ENCODE results near the gene CCDC196.
"Not testable (repeated sequence)": the region's sequence is repeated elsewhere in the genome, so short reads cannot be mapped to it uniquely, and the experiment has no call there.

The CCDC196 gene

GRCh38 chr14:66507181-66507721 is 21.1 kb downstream of the CCDC196 start:
- H3K36me3 ChIP-seq (ENCODE audit: insufficient read depth, low read length) = no peaks in the 10 kb centered on the region
- no peaks in the 10 kb centered on the region for H3K9me3 ChIP-seq (ENCODE audit: control insufficient read depth, insufficient read depth, low read length)
- peak overlapping the region; percentile 69 for H3K9ac ChIP-seq (ENCODE audit: low read depth, low read length)
- no peaks in the 10 kb centered on the region for H3K4me1 ChIP-seq (ENCODE audit: insufficient read depth, low read length)

- no peaks in the 10 kb centered on the region for H3K36me3 ChIP-seq (ENCODE audit: insufficient read depth, low read length)
- no peaks in the 10 kb centered on the region for H3K9me3 ChIP-seq (ENCODE audit: control insufficient read depth, insufficient read depth, low read length)
- H3K9ac ChIP-seq (ENCODE audit: low read depth, low read length) = peak within 1 kb of the TSS; percentile 69
- no peaks in the 10 kb centered on the region for H3K4me1 ChIP-seq (ENCODE audit: insufficient read depth, low read length)
Measured at GRCh38 chr14:66507722-66508546, 21.8 kb downstream of the CCDC196 start, which contains the start of gene GPHN. Gene GPHN, plus strand, starts transcription at chr14:66508147.

GRCh38 chr14:66508547-66508845 is 22.3 kb downstream of the CCDC196 start:
- Histone ChIP-seq H3K36me3 (ENCODE audit: insufficient read depth, low read length) (no peaks in the 10 kb centered on the region), H3K4me1 (ENCODE audit: insufficient read depth, low read length) (no peaks in the 10 kb centered on the region), H3K9ac (ENCODE audit: low read depth, low read length) (peak overlapping the region; percentile 69), H3K9me3 (ENCODE audit: control insufficient read depth, insufficient read depth, low read length) (no peaks in the 10 kb centered on the region)

GRCh38 chr14:66508846-66509621 is 22.9 kb downstream of the CCDC196 start:
- H3K9me3 ChIP-seq (ENCODE audit: control insufficient read depth, insufficient read depth, low read length) = no peaks in the 10 kb centered on the region
- H3K9ac ChIP-seq (ENCODE audit: low read depth, low read length) = peak overlapping the region; percentile 69
- no peaks in the 10 kb centered on the region for H3K36me3 ChIP-seq (ENCODE audit: insufficient read depth, low read length)
- no peaks in the 10 kb centered on the region for H3K4me1 ChIP-seq (ENCODE audit: insufficient read depth, low read length)

- peak overlapping the region; percentile 69; the same call in 1 of the 2 replicates for H3K9ac ChIP-seq (ENCODE audit: low read depth, low read length)
- H3K36me3 ChIP-seq (ENCODE audit: insufficient read depth, low read length) = no peaks in the 10 kb centered on the region
Measured at GRCh38 chr14:66509874-66510273, 23.7 kb downstream of the CCDC196 start.

GRCh38 chr14:66511849-66512248 is 25.7 kb downstream of the CCDC196 start:
- no peaks in the 10 kb centered on the region for H3K4me1 ChIP-seq (ENCODE audit: insufficient read depth, low read length)
- H3K9ac ChIP-seq (ENCODE audit: low read depth, low read length) = no peak overlapping the region
- H3K36me3 ChIP-seq (ENCODE audit: insufficient read depth, low read length) = no peaks in the 10 kb centered on the region
- H3K9me3 ChIP-seq (ENCODE audit: control insufficient read depth, insufficient read depth, low read length) = no peaks in the 10 kb centered on the region

More at GRCh38 chr14:66509874-66510273, 23.7 kb downstream of the CCDC196 start:
- H3K9me3 ChIP-seq (ENCODE audit: control insufficient read depth, insufficient read depth, low read length) = no peaks in the 10 kb centered on the region
- H3K4me1 ChIP-seq (ENCODE audit: insufficient read depth, low read length) = no peaks in the 10 kb centered on the region

GRCh38 chr14:66514213-66514612 is 28.0 kb downstream of the CCDC196 start:
- H3K9me3 ChIP-seq (ENCODE audit: control insufficient read depth, insufficient read depth, low read length) = no peaks in the 10 kb centered on the region
- H3K36me3 ChIP-seq (ENCODE audit: insufficient read depth, low read length) = no peaks in the 10 kb centered on the region
- no peak overlapping the region for H3K9ac ChIP-seq (ENCODE audit: low read depth, low read length)
- no peaks in the 10 kb centered on the region for H3K4me1 ChIP-seq (ENCODE audit: insufficient read depth, low read length)

- H3K9ac ChIP-seq (ENCODE audit: low read depth, low read length) = no peak overlapping the region
- no peaks in the 10 kb centered on the region for H3K36me3 ChIP-seq (ENCODE audit: insufficient read depth, low read length)
- no peaks in the 10 kb centered on the region for H3K4me1 ChIP-seq (ENCODE audit: insufficient read depth, low read length)
- no peaks in the 10 kb centered on the region for H3K9me3 ChIP-seq (ENCODE audit: control insufficient read depth, insufficient read depth, low read length)
Measured at GRCh38 chr14:66530526-66530925, 44.4 kb downstream of the CCDC196 start.

GRCh38 chr14:66539034-66539433 is 52.9 kb downstream of the CCDC196 start:
- Histone ChIP-seq H3K9ac (ENCODE audit: low read depth, low read length) (no peak overlapping the region), H3K9me3 (ENCODE audit: control insufficient read depth, insufficient read depth, low read length) (no peaks in the 10 kb centered on the region), H3K36me3 (ENCODE audit: insufficient read depth, low read length) (no peaks in the 10 kb centered on the region), H3K4me1 (ENCODE audit: insufficient read depth, low read length) (no peaks in the 10 kb centered on the region)

- H3K9ac ChIP-seq (ENCODE audit: low read depth, low read length) = no peak overlapping the region
- no peaks in the 10 kb centered on the region for H3K36me3 ChIP-seq (ENCODE audit: insufficient read depth, low read length)
- H3K4me1 ChIP-seq (ENCODE audit: insufficient read depth, low read length) = no peaks in the 10 kb centered on the region
- H3K9me3 ChIP-seq (ENCODE audit: control insufficient read depth, insufficient read depth, low read length) = no peaks in the 10 kb centered on the region
Measured at GRCh38 chr14:66540038-66540437, 53.9 kb downstream of the CCDC196 start.

GRCh38 chr14:66541627-66542026 is 55.5 kb downstream of the CCDC196 start:
- no peaks in the 10 kb centered on the region for H3K9me3 ChIP-seq (ENCODE audit: control insufficient read depth, insufficient read depth, low read length)
- no peaks in the 10 kb centered on the region for H3K4me1 ChIP-seq (ENCODE audit: insufficient read depth, low read length)
- no peaks in the 10 kb centered on the region for H3K36me3 ChIP-seq (ENCODE audit: insufficient read depth, low read length)
- H3K9ac ChIP-seq (ENCODE audit: low read depth, low read length) = no peak overlapping the region

GRCh38 chr14:66543996-66544395 is 57.8 kb downstream of the CCDC196 start:
- no peak overlapping the region for H3K9ac ChIP-seq (ENCODE audit: low read depth, low read length)
- H3K36me3 ChIP-seq (ENCODE audit: insufficient read depth, low read length) = no peaks in the 10 kb centered on the region
- H3K4me1 ChIP-seq (ENCODE audit: insufficient read depth, low read length) = no peaks in the 10 kb centered on the region
- no peaks in the 10 kb centered on the region for H3K9me3 ChIP-seq (ENCODE audit: control insufficient read depth, insufficient read depth, low read length)

- not testable (repeated sequence) for H3K9ac ChIP-seq (ENCODE audit: low read depth, low read length); H3K9me3 ChIP-seq (ENCODE audit: control insufficient read depth, insufficient read depth, low read length); H3K36me3 ChIP-seq (ENCODE audit: insufficient read depth, low read length); H3K4me1 ChIP-seq (ENCODE audit: insufficient read depth, low read length)
Measured at GRCh38 chr14:66545191-66545590, 59.0 kb downstream of the CCDC196 start.

- H3K36me3 ChIP-seq (ENCODE audit: insufficient read depth, low read length); H3K9ac ChIP-seq (ENCODE audit: low read depth, low read length); H3K4me1 ChIP-seq (ENCODE audit: insufficient read depth, low read length); H3K9me3 ChIP-seq (ENCODE audit: control insufficient read depth, insufficient read depth, low read length): not testable (repeated sequence)
Measured at GRCh38 chr14:66545751-66546150, 59.6 kb downstream of the CCDC196 start.
